Activated CD4-positive, alpha-beta T cell treated with anti-CD3 and anti-CD28 coated beads, Interleukin-2, amount 10 ng/mL, durations not matched to agents 24 days and 14 days (primary cell): ENCODE measurements around the gene NEDD4. TPM values are rescaled to one million over a fixed set of nuclear protein-coding genes. Genes with fewer than 3 reads are reported as not detected.
"Not testable (repeated sequence)": the region's sequence is repeated elsewhere in the genome, so short reads cannot be mapped to it uniquely, and the experiment has no call there.

Source experiments
- DNase-seq: peaks from one replicate; pipeline ENCODE4 v3.0.0; 2022
- H3K27ac Mint-ChIP-seq: one replicate; pipeline ENCODE4 v1.8.0; 2022; ENCODE audit warnings: mild to moderate bottlenecking, mixed read lengths
- H3K27me3 Mint-ChIP-seq: one replicate; pipeline ENCODE4 v1.8.0; 2022; ENCODE audit warnings: mixed read lengths
- H3K36me3 Mint-ChIP-seq: one replicate; pipeline ENCODE4 v1.8.0; 2022; ENCODE audit warnings: low read depth, mild to moderate bottlenecking, mixed read lengths
- H3K4me1 Mint-ChIP-seq: one replicate; pipeline ENCODE4 v1.8.0; 2021; ENCODE audit warnings: mixed read lengths
- H3K4me3 Mint-ChIP-seq: one replicate; pipeline ENCODE4 v1.8.0; 2022; ENCODE audit warnings: mild to moderate bottlenecking, moderate library complexity, mixed read lengths
- H3K9me3 Mint-ChIP-seq: one replicate; pipeline ENCODE4 v1.8.0; 2021; ENCODE audit warnings: mixed read lengths
- intact Hi-C: fragments of 100-400 bp; cut with micrococcal nuclease; formaldehyde crosslinking; loops from one replicate; pipeline ENCODE4 v1.15.1; 2023
- total RNA-seq: library from RNA; stranded (reverse); gene quantifications from 2 replicates; pipeline ENCODE4 v1.2.3, GENCODE V29; 2022

NEDD4 gene
- total RNA-seq, 1 donor from 2014 or later = 9.5 TPM

- Mint-ChIP-seq H3K27me3 (no peaks in the 10 kb centered on the region), H3K4me3 (no peak overlapping the region), H3K27ac (no peak overlapping the region), H3K4me1 (no peaks in the 10 kb centered on the region), H3K36me3 (peaks cover 4% of the 10 kb centered on the region), H3K9me3 (no peaks in the 10 kb centered on the region)
- DNase-seq = no peak
- intact Hi-C loops = no loop called here
These were observed 32.5 kb downstream of the NEDD4 start for GRCh38 chr15:55960946-55961345.

GRCh38 chr15:55959744-55960447, 33.5 kb downstream of the NEDD4 start:
- Mint-ChIP-seq H3K27me3 (no peaks in the 10 kb centered on the region), H3K4me1 (no peaks in the 10 kb centered on the region), H3K27ac (no peak overlapping the region), H3K9me3 (no peaks in the 10 kb centered on the region), H3K4me3 (no peak overlapping the region), H3K36me3 (peaks cover 2% of the 10 kb centered on the region)
- no peak for DNase-seq
- intact Hi-C loops = no loop called here

DNA sequence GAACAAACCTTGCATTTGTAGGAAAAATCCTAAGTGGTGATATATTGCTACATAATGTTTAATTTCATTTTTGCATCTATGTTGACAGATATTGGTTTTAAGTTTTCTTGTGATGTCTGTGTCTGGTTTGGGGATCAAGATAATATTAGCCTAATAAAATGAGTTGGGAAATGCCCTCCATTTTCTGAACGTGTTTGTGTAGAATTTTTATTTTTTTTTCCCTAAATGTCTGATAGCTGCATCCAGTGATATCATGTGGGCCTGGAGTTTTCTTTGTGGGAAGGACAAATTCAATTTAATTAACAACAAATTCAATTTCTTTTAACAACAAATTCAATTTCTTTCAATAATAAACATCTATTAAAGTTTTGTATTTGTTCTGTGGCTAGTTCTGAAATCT, 35.1 kb downstream of the NEDD4 start:
- intact Hi-C loops = no loop called here
- no peak overlapping the region for H3K4me3 Mint-ChIP-seq
- H3K27ac Mint-ChIP-seq = no peak overlapping the region
- H3K27me3 Mint-ChIP-seq = no peaks in the 10 kb centered on the region
- DNase-seq = no peak
- H3K4me1 Mint-ChIP-seq = no peaks in the 10 kb centered on the region
- no peaks in the 10 kb centered on the region for H3K9me3 Mint-ChIP-seq
- H3K36me3 Mint-ChIP-seq = no peaks in the 10 kb centered on the region

- no peaks in the 10 kb centered on the region for H3K27me3 Mint-ChIP-seq
- DNase-seq = no peak
- H3K4me1 Mint-ChIP-seq = no peaks in the 10 kb centered on the region
- intact Hi-C loops = no loop called here
- no peak overlapping the region for H3K4me3 Mint-ChIP-seq
- H3K36me3 Mint-ChIP-seq = no peaks in the 10 kb centered on the region
- H3K9me3 Mint-ChIP-seq = no peaks in the 10 kb centered on the region
- H3K27ac Mint-ChIP-seq = no peak overlapping the region
These were observed 38.4 kb downstream of the NEDD4 start for GRCh38 chr15:55954862-55955605.

- H3K27me3 Mint-ChIP-seq, H3K4me3 Mint-ChIP-seq, H3K9me3 Mint-ChIP-seq, H3K27ac Mint-ChIP-seq, H3K36me3 Mint-ChIP-seq, intact Hi-C loops, H3K4me1 Mint-ChIP-seq, DNase-seq: not testable (repeated sequence)
These were observed 40.7 kb downstream of the NEDD4 start for GRCh38 chr15:55952501-55953274.

DNA sequence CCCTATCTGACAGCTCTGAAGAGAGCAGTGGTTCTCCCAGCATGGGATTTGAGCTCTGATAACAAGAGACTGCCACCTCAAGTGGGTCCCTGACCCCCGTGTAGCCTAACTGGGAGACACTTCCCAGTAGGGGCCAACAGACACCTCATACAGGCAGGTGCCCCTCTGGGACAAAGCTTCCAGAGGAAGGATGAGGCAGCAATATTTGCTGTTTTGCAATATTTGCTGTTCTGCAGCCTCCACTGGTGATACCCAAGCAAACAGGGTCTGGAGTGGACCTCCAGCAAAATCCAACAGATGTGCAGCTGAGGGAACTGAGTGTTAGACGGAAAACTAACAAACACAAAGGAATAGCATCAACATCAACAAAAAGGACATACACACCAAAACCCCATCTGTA, 48.8 kb downstream of the NEDD4 start:
- H3K9me3 Mint-ChIP-seq, H3K36me3 Mint-ChIP-seq, H3K27me3 Mint-ChIP-seq, H3K4me1 Mint-ChIP-seq, H3K4me3 Mint-ChIP-seq, DNase-seq, intact Hi-C loops, H3K27ac Mint-ChIP-seq: not testable (repeated sequence)

DNA sequence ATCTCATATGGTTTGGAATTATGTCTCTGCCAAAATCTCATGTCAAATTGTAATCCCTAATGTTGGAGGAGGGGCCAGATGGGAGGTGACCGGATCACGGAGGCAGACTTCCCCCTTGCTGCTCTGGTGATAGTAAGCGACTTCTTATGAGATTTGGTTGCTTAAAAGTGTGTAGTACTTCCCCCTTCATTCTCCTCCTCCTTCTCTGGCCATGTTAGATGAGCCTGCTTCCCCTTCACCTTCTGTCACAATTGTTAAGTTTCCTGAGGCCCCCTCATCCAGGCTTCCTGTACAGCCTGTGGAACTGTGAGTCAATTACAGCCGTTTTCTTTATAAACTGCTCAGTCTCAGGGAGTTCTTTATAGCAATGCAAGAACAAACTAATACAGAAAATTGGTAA, 51.1 kb downstream of the NEDD4 start:
- Mint-ChIP-seq H3K4me3 (no peak overlapping the region), H3K27me3 (no peaks in the 10 kb centered on the region), H3K27ac (no peak overlapping the region), H3K4me1 (no peaks in the 10 kb centered on the region), H3K36me3 (peaks cover 7% of the 10 kb centered on the region), H3K9me3 (peaks cover 16% of the 10 kb centered on the region)
- intact Hi-C loops = no loop called here
- DNase-seq = no peak

DNA sequence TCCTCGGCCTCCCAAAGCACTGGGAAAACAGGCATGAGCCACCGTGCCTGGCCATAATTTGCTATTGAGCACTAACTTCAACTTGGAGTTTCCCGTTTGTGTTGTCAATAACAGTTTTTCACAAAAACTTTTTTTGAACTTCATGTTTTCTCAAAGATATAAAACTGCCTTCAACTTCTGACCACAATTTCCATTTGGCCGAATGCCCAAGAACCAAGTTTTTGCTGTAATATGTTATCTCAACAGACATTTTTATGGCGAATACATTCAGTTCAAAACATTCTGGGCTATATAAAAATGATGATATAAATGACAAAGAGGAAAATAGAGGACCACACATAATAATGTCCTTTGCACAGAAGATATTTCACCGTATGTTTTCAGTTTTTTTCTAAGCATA, 56.4 kb downstream of the NEDD4 start:
- no peak overlapping the region for H3K4me3 Mint-ChIP-seq

GRCh38 chr15:55928955-55929354, 64.5 kb downstream of the NEDD4 start:
- H3K9me3 Mint-ChIP-seq = peaks cover 4% of the 10 kb centered on the region
- intact Hi-C loops = no loop called here
- peaks cover 2% of the 10 kb centered on the region for H3K4me1 Mint-ChIP-seq
- no peak for DNase-seq
- no peaks in the 10 kb centered on the region for H3K36me3 Mint-ChIP-seq
- no peak overlapping the region for H3K4me3 Mint-ChIP-seq
- no peak overlapping the region for H3K27ac Mint-ChIP-seq
- no peaks in the 10 kb centered on the region for H3K27me3 Mint-ChIP-seq

More for the DNA sequence above, 56.4 kb downstream of the NEDD4 start:
- Mint-ChIP-seq H3K4me1 (no peaks in the 10 kb centered on the region), H3K27me3 (no peaks in the 10 kb centered on the region), H3K27ac (no peak overlapping the region), H3K9me3 (peaks cover 16% of the 10 kb centered on the region), H3K36me3 (peaks cover 7% of the 10 kb centered on the region)
- no peak for DNase-seq
- intact Hi-C loops = no loop called here

DNA sequence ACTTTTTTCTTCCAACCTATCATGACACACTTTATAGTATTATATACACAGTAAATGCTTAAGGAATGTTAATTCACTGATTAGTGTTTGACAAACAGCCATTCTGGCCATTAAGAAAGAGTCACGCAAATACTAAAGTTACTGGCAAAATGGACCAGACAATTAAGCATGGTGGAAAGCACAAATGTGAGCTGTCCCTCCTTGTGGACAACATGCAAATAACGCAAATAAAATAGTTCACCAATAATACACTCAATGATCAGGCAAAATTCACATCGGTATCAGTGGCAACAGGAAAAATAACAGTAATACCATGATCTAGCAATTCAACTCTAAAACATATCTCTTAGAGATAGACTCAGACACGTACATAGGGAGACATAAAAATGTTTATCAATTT, 71.7 kb downstream of the NEDD4 start:
- DNase-seq = no peak
- H3K27me3 Mint-ChIP-seq = no peaks in the 10 kb centered on the region
- H3K4me1 Mint-ChIP-seq = no peaks in the 10 kb centered on the region
- intact Hi-C loops = no loop called here
- H3K36me3 Mint-ChIP-seq = no peaks in the 10 kb centered on the region
- no peak overlapping the region for H3K4me3 Mint-ChIP-seq
- no peak overlapping the region for H3K27ac Mint-ChIP-seq
- no peaks in the 10 kb centered on the region for H3K9me3 Mint-ChIP-seq

DNA sequence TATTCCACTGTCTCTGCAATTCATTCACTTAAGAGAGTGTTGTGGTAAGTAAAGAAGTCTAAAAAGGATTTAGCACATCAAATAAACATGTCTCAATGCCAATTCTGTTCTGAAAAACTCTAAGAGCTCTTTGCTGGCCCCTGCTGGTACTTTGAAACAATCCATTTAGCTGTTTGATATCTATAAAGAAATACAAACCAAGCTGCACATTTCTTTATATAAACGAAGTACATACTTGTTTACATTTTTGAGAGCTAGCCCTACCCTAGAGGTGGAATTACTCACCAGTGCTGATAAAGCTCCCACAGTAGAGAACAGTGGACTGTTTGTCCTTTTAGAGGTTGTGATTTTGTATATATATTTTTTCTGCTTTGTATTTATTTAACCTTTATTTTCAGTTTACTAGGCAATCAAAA, 75.5 kb downstream of the NEDD4 start:
- no peaks in the 10 kb centered on the region for H3K9me3 Mint-ChIP-seq
- no peak overlapping the region for H3K27ac Mint-ChIP-seq
- no peak for DNase-seq
- no peaks in the 10 kb centered on the region for H3K36me3 Mint-ChIP-seq
- intact Hi-C loops = no loop called here
- H3K27me3 Mint-ChIP-seq = no peaks in the 10 kb centered on the region
- no peaks in the 10 kb centered on the region for H3K4me1 Mint-ChIP-seq
- no peak overlapping the region for H3K4me3 Mint-ChIP-seq

GRCh38 chr15:55916666-55917409, 76.6 kb downstream of the NEDD4 start:
- intact Hi-C loops = no loop called here
- H3K4me3 Mint-ChIP-seq = no peak overlapping the region
- no peaks in the 10 kb centered on the region for H3K27me3 Mint-ChIP-seq
- H3K4me1 Mint-ChIP-seq = no peaks in the 10 kb centered on the region
- no peaks in the 10 kb centered on the region for H3K36me3 Mint-ChIP-seq
- no peak overlapping the region for H3K27ac Mint-ChIP-seq
- no peak for DNase-seq
- no peaks in the 10 kb centered on the region for H3K9me3 Mint-ChIP-seq

DNA sequence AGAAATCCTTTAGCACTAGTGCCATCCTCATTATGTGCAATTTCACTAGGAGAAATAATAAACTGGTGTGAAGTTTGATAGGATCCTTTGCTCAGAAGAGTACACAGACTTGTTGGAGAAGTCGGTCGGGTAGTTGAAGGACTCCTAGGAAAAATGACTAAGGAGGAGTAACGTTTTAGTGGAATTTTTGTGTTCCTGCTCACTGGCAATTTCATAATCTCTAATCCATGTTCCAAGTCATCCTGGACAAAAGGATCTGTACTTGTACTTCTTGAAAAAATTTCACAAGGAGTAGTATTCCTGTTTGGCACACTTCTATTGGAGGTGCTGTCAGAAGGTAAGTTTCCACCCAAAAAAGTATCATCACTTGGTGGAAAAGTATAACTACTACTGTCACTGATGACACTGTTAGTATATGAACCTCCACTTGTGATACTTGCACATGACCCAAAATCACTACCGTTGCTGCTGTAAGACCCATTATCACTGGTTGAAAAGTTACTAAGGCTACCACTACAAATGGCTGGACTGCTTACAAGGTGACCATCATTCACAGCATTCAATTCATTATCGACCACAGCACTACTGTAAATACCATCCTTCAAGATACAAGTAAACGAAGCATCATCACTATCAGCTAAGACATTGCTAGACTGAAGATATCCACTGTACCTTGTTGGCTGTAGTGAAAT, 77.4 kb downstream of the NEDD4 start:
- no peak for DNase-seq
- Mint-ChIP-seq H3K27ac (no peak overlapping the region), H3K9me3 (no peaks in the 10 kb centered on the region), H3K36me3 (no peaks in the 10 kb centered on the region), H3K27me3 (no peaks in the 10 kb centered on the region), H3K4me3 (no peak overlapping the region), H3K4me1 (no peaks in the 10 kb centered on the region)
- intact Hi-C loops = no loop called here
